H1 (cell line): Measurements from ENCODE around the gene NEK10. TPM values are rescaled to one million over a fixed set of nuclear protein-coding genes. Genes with fewer than 3 reads are reported as not detected.

Experiments used
- CTCF ChIA-PET: fragments of 300-600 bp; sonication (Branson Sonifier 250); formaldehyde crosslinking; loops from one replicate; lab custom pipeline; 2021; ENCODE audit not compliant: partially characterized antibody; lab: Charles Lee
- POLR2A ChIA-PET: fragments of 300-600 bp; sonication (Branson Sonifier 250); formaldehyde crosslinking; loops from one replicate; lab custom pipeline; 2021; ENCODE audit warnings: inconsistent platforms; ENCODE audit not compliant: partially characterized antibody; lab: Charles Lee
- DNase-seq, 2 experiments: peaks; one replicate each; pipeline versions ENCODE4 v3.0.0 to v3.0.0-alpha.2; 2010 to 2022; ENCODE audit warnings: low spot score in 2 of 2, low read depth in 1 of 2, mixed read lengths in 1 of 2
- FAIRE-seq: peaks from 2 replicates; lab custom pipeline; 2011; peaks lifted over from hg19 to GRCh38; lab: Jason Lieb, UNC
- H2AFZ ChIP-seq: 2 replicates; pipeline ENCODE4 v1.8.1; 2012; ENCODE audit warnings: low read length, inconsistent platforms
- H2AK5ac ChIP-seq: 2 replicates; pipeline ENCODE4 v1.6.1; 2013; ENCODE audit warnings: low read depth, low read length
- H2BK120ac ChIP-seq: replicated peaks from 2 replicates; pipeline ENCODE3; 2013; ENCODE audit warnings: low read depth, low read length, inconsistent platforms
- H2BK12ac ChIP-seq: 2 replicates; pipeline ENCODE4 v1.6.1; 2013; ENCODE audit warnings: low read depth, low read length
- H2BK15ac ChIP-seq: 2 replicates; pipeline ENCODE4 v1.6.1; 2013; ENCODE audit warnings: low read length
- H2BK20ac ChIP-seq: 2 replicates; pipeline ENCODE4 v1.6.1; 2013; ENCODE audit warnings: low read length
- H2BK5ac ChIP-seq: 2 replicates; pipeline ENCODE4 v1.6.1; 2013; ENCODE audit warnings: low read depth, low read length
- H3K14ac ChIP-seq: 2 replicates; pipeline ENCODE4 v1.6.1; 2013; ENCODE audit warnings: inconsistent platforms; ENCODE audit not compliant: insufficient read length
- H3K18ac ChIP-seq: 2 replicates; pipeline ENCODE4 v1.6.1; 2013; ENCODE audit warnings: low read length; ENCODE audit errors: extremely low read depth
- H3K23ac ChIP-seq: 2 replicates; pipeline ENCODE4 v1.6.1; 2013; ENCODE audit warnings: inconsistent platforms; ENCODE audit not compliant: insufficient read length
- H3K23me2 ChIP-seq: 2 replicates; pipeline ENCODE4 v1.6.1; 2013; ENCODE audit warnings: low read depth, low read length
- H3K27ac ChIP-seq: 2 replicates; pipeline ENCODE4 v1.6.1; 2011; ENCODE audit warnings: low read depth, low read length, inconsistent platforms
- H3K27me3 ChIP-seq, 4 experiments: replicated peaks in 1 of 4; 1 replicate in 1 of 4; 2 replicates in 3 of 4; pipeline versions ENCODE4 v1.6.1 to v1.8.1; 2011 to 2013; ENCODE audit warnings: low read length in 3 of 4, mild to moderate bottlenecking in 3 of 4, inconsistent platforms in 2 of 4, mixed read lengths in 2 of 4, moderate library complexity in 1 of 4; ENCODE audit not compliant: control insufficient read depth in 3 of 4, insufficient read depth in 3 of 4; ENCODE audit errors: extremely low read depth in 1 of 4
- H3K36me3 ChIP-seq, 4 experiments: 2 replicates each; pipeline versions ENCODE4 v1.6.1 to v1.8.1; 2011 to 2013; ENCODE audit warnings: mild to moderate bottlenecking in 4 of 4, low read length in 3 of 4, moderate library complexity in 2 of 4, control low read depth in 1 of 4, inconsistent platforms in 1 of 4; ENCODE audit not compliant: insufficient read depth in 4 of 4, control insufficient read depth in 2 of 4
- H3K4ac ChIP-seq: replicated peaks from 2 replicates; pipeline ENCODE3; 2013; ENCODE audit warnings: low read length, low read depth, mixed read lengths, inconsistent platforms; ENCODE audit not compliant: insufficient read length
- H3K4me1 ChIP-seq, 4 experiments: replicated peaks in 1 of 4; 1 replicate in 1 of 4; 2 replicates in 3 of 4; pipeline versions ENCODE4 v1.6.1 to v1.8.1; 2011 to 2013; ENCODE audit warnings: low read length in 3 of 4, inconsistent platforms in 2 of 4, mixed read lengths in 1 of 4; ENCODE audit not compliant: insufficient read depth in 4 of 4, control insufficient read depth in 3 of 4
- H3K4me2 ChIP-seq, 2 experiments: 2 replicates each; pipeline versions ENCODE4 v1.6.1 to v1.8.1; 2011 to 2013; ENCODE audit warnings: low read depth in 2 of 2, low read length in 2 of 2, control low read depth in 1 of 2, inconsistent platforms in 1 of 2, mild to moderate bottlenecking in 1 of 2; ENCODE audit not compliant: insufficient read depth in 1 of 2
- H3K4me3 ChIP-seq, 4 experiments: fragments of 200-600, 300-600 bp in 1 of 4; sonication (generic), shearing (Covaris generic), sonication (Bioruptor Twin) in 1 of 4; 2 replicates each; pipeline versions ENCODE4 v1.5.1 to v1.8.1; 2011 to 2016; ENCODE audit warnings: low read length in 4 of 4, low read depth in 3 of 4, control low read depth in 2 of 4, inconsistent platforms in 2 of 4, mild to moderate bottlenecking in 2 of 4, mixed read lengths in 1 of 4, moderate library complexity in 1 of 4; ENCODE audit not compliant: insufficient read depth in 2 of 4; ENCODE audit errors: extremely low read depth in 1 of 4
- H3K56ac ChIP-seq: replicated peaks from 2 replicates; pipeline ENCODE3; 2013; ENCODE audit warnings: low read depth, mild to moderate bottlenecking, mixed read lengths, low read length, inconsistent platforms; ENCODE audit not compliant: insufficient read length
- H3K79me1 ChIP-seq: 2 replicates; pipeline ENCODE4 v1.6.1; 2013; ENCODE audit warnings: low read depth, low read length, control low read depth
- H3K79me2 ChIP-seq, 2 experiments: 2 replicates each; pipeline versions ENCODE4 v1.6.1 to v1.8.1; 2012 to 2013; ENCODE audit warnings: low read length in 2 of 2, mild to moderate bottlenecking in 2 of 2, inconsistent platforms in 1 of 2; ENCODE audit not compliant: insufficient read depth in 2 of 2, control insufficient read depth in 1 of 2
- H3K9ac ChIP-seq, 4 experiments: replicated peaks in 1 of 4; 1 replicate in 1 of 4; 2 replicates in 3 of 4; pipeline versions ENCODE4 v1.6.1 to v1.8.1; 2011 to 2013; ENCODE audit warnings: low read depth in 3 of 4, low read length in 3 of 4, control low read depth in 2 of 4, mild to moderate bottlenecking in 2 of 4, moderate library complexity in 2 of 4, inconsistent platforms in 1 of 4; ENCODE audit errors: extremely low read depth in 1 of 4
- H3K9me3 ChIP-seq, 2 experiments: 2 replicates each; pipeline versions ENCODE4 v1.6.1 to v1.8.1; 2012 to 2013; ENCODE audit warnings: mild to moderate bottlenecking in 2 of 2, moderate library complexity in 2 of 2, control low read depth in 1 of 2, inconsistent platforms in 1 of 2, low read depth in 1 of 2, low read length in 1 of 2, mixed read lengths in 1 of 2; ENCODE audit not compliant: insufficient read depth in 2 of 2
- H4K20me1 ChIP-seq, 2 experiments: replicated peaks in 1 of 2; 2 replicates each; pipeline versions ENCODE3 to v1.8.1; 2011 to 2013; ENCODE audit warnings: inconsistent platforms in 2 of 2, low read length in 2 of 2, mild to moderate bottlenecking in 1 of 2; ENCODE audit not compliant: insufficient read depth in 2 of 2, control insufficient read depth in 1 of 2
- H4K5ac ChIP-seq: 2 replicates; pipeline ENCODE4 v1.6.1; 2013; ENCODE audit warnings: low read length, low read depth, mixed read lengths, inconsistent platforms; ENCODE audit not compliant: insufficient read length
- H4K8ac ChIP-seq: 2 replicates; pipeline ENCODE4 v1.8.0; 2013; ENCODE audit warnings: mild to moderate bottlenecking, moderate library complexity, low read length, inconsistent platforms; ENCODE audit not compliant: insufficient read depth; ENCODE audit errors: extremely low read depth
- H4K91ac ChIP-seq: replicated peaks from 2 replicates; pipeline ENCODE3; 2013; ENCODE audit warnings: low read length, mixed read lengths, inconsistent platforms; ENCODE audit not compliant: insufficient read length
- ATF3 ChIP-seq: IDR thresholded peaks from 2 replicates; pipeline ENCODE4 v1.6.1; 2011; ENCODE audit warnings: low read depth, mild to moderate bottlenecking, low read length; ENCODE audit not compliant: insufficient read depth
- CBX5 ChIP-seq: fragments of 300-800, 300-1000 bp; sonication (generic); IDR thresholded peaks from 2 replicates; pipeline ENCODE4 v1.7.1; 2016; ENCODE audit warnings: antibody characterized with exemption, low read length, low read depth
- MAFK ChIP-seq: IDR thresholded peaks from 2 replicates; pipeline ENCODE4 v1.6.1; 2012; ENCODE audit warnings: low read depth, mild to moderate bottlenecking, improper control_type of control experiment, low read length
- RXRA ChIP-seq: IDR thresholded peaks from 2 replicates; pipeline ENCODE4 v1.6.1; 2011; ENCODE audit warnings: low read depth, mild to moderate bottlenecking, low read length, moderate library complexity; ENCODE audit not compliant: insufficient read depth
- WGBS, 2 experiments: shearing (Covaris generic) in 1 of 2; methylation state at CpG; one replicate each; pipeline versions ENCODE4 v1.1.6 to v1.1.7; 2013 to 2015; ENCODE audit warnings: low lambda C conversion rate in 2 of 2, mixed read lengths in 2 of 2, inconsistent platforms in 1 of 2, low coverage in 1 of 2, missing lambda C conversion rate in 1 of 2; ENCODE audit not compliant: insufficient replicate concordance in 2 of 2, insufficient coverage in 1 of 2, insufficient read length in 1 of 2; ENCODE audit errors: extremely low coverage in 1 of 2, missing lambda C conversion rate in 1 of 2; 5-methylcytosine and 5-hydroxymethylcytosine counted together
- polyA plus RNA-seq, 7 experiments: library from polyadenylated mRNA; depleted of rRNA in 3 of 7; stranded (reverse) in 5 of 7; unstranded in 2 of 7; fragments of >200 nt in 5 of 7; fragments of 200-250 nt in 2 of 7; gene quantifications; 1 replicate in 5 of 7; 2 replicates in 1 of 7; 4 replicates in 1 of 7; pipeline versions ENCODE4 v1.2.1 to v1.2.3, GENCODE V29; 2011 to 2013; ENCODE audit warnings: missing spikeins in 2 of 7, mixed read lengths in 2 of 7
- total RNA-seq: library from RNA; stranded (reverse); fragmentation: NEBNext Ultra II Directional; extraction: Animal tissue kit (Norgen Biotek cat#: 25700); gene quantifications from 2 replicates; pipeline ENCODE4 v1.2.1, GENCODE V29; 2021

Gene NEK10
- total and polyA plus RNA-seq, 2 of the 8 experiments (the other 6 are each of a cell fraction or from before 2014, with no cell fraction given), result 0.18 to 0.50 TPM

GRCh38 chr3:27078246-27078913 is 290.8 kb downstream of the NEK10 start:
- no peak overlapping the region; the same call in 1 of the 2 replicates for H3K18ac ChIP-seq
- H2AK5ac ChIP-seq, result no peak overlapping the region
- DNase-seq (no peak), FAIRE-seq (no peak)
- H4K20me1 ChIP-seq, result no peaks in the 10 kb centered on the region
- H3K79me1 ChIP-seq, result no peaks in the 10 kb centered on the region
- peak overlapping the region in 1 of 2 experiments; percentile 8; a peak in 1 of 4 replicates for H3K4me2 ChIP-seq
- H3K56ac ChIP-seq, result no peak overlapping the region
- no peaks in the 10 kb centered on the region for H3K23me2 ChIP-seq
- no peak overlapping the region for H2BK120ac ChIP-seq
- no peak overlapping the region; the same call in 1 of the 2 replicates for H2BK5ac ChIP-seq
- no peak overlapping the region for H4K8ac ChIP-seq
- H2BK12ac ChIP-seq, result peak overlapping the region; percentile 7
- peak overlapping the region; percentile 33; the same call in 1 of the 2 replicates for H2BK15ac ChIP-seq
- 25% methylated on average over 5 of the region's 5 CpGs; no CpG with 5 or more reads in 1 of the 2 experiments for WGBS, 2 experiments
- POLR2A ChIA-PET, result no interaction called here
- H3K27me3 ChIP-seq, result no peaks in the 10 kb centered on the region
- H2BK20ac ChIP-seq, result 0 out of 2 replicates have a peak overlapping the region, but pooled peaks have one; percentile 2
- H3K23ac ChIP-seq, result no peak overlapping the region
- no peak overlapping the region for H3K4me3 ChIP-seq
- CTCF ChIA-PET, result interaction anchor here (1.5 kb wide), 1 partner anchor 15 kb away, joined by 4 read pairs; no protein-coding TSS in a partner anchor
- no peak overlapping the region for H4K5ac ChIP-seq
- H3K4me1 ChIP-seq, result peaks cover 0 to 6% (median 5%) of the 10 kb centered on the region in 4 experiments; a peak in 4 of 7 replicates
- H3K27ac ChIP-seq, result no peak overlapping the region
- 0 out of 2 replicates have a peak overlapping the region, but pooled peaks have one; percentile 6 for H2AFZ ChIP-seq
- no peak overlapping the region for H3K14ac ChIP-seq
- H3K9ac ChIP-seq, result no peak overlapping the region
- no peaks in the 10 kb centered on the region for H3K79me2 ChIP-seq
- peak overlapping the region; percentile 13 for H3K4ac ChIP-seq
- no peaks in the 10 kb centered on the region; a peak in 1 of 4 replicates for H3K9me3 ChIP-seq
- no peaks in the 10 kb centered on the region for H3K36me3 ChIP-seq
- H4K91ac ChIP-seq, result peak overlapping the region; percentile 58
- TF ChIP-seq MAFK (no peak), ATF3 (no peak), CBX5 (no peak), RXRA (no peak)
